Mesothelial cell of epicardium (in vitro differentiated cells): ENCODE measurements around the gene OTUB1. TPM values are rescaled to one million over a fixed set of nuclear protein-coding genes. Genes with fewer than 3 reads are reported as not detected.

Experiments
- DNase-seq, 2 experiments: peaks; one replicate each; pipeline ENCODE4 v3.0.0; 2021; ENCODE audit warnings: low spot score in 2 of 2; ENCODE audit not compliant: unreplicated experiment in 2 of 2
- H3K27ac Mint-ChIP-seq: 2 replicates; pipeline ENCODE4 v1.8.0; 2021; ENCODE audit warnings: mixed read lengths
- H3K27me3 Mint-ChIP-seq: 2 replicates; pipeline ENCODE4 v1.8.0; 2021; ENCODE audit warnings: low read depth, mixed read lengths
- H3K36me3 Mint-ChIP-seq: 2 replicates; pipeline ENCODE4 v1.8.0; 2021; ENCODE audit warnings: mixed read lengths
- H3K4me1 Mint-ChIP-seq: 2 replicates; pipeline ENCODE4 v1.8.0; 2021; ENCODE audit warnings: mixed read lengths
- H3K4me3 Mint-ChIP-seq: 2 replicates; pipeline ENCODE4 v1.8.0; 2021; ENCODE audit warnings: mild to moderate bottlenecking, moderate library complexity, mixed read lengths
- H3K9me3 Mint-ChIP-seq: 2 replicates; pipeline ENCODE4 v1.8.0; 2021; ENCODE audit warnings: mixed read lengths
- CTCF ChIP-seq: fragments of 200-600 bp; sonication (generic); IDR thresholded peaks from one replicate; pipeline ENCODE4 v1.5.0; 2021; ENCODE audit warnings: antibody characterized with exemption; ENCODE audit not compliant: unreplicated experiment
- total RNA-seq: library from RNA; stranded (reverse); gene quantifications from 3 replicates; pipeline ENCODE4 v1.2.1, GENCODE V29; 2021

The OTUB1 gene
- total RNA-seq, 1 donor from 2014 or later = 99.7 TPM

- H3K4me1 Mint-ChIP-seq = peaks cover 34% of the 10 kb centered on the region
- no peaks in the 10 kb centered on the region for H3K9me3 Mint-ChIP-seq
- H3K36me3 Mint-ChIP-seq = peaks cover 9% of the 10 kb centered on the region
- no peak for TF ChIP-seq CTCF
- H3K27me3 Mint-ChIP-seq = peaks cover 2% of the 10 kb centered on the region
- H3K27ac Mint-ChIP-seq = no peak overlapping the region
- no peak overlapping the region for H3K4me3 Mint-ChIP-seq
- DNase-seq = no peak
Observed at GRCh38 chr11:64000740-64001483, 14.7 kb downstream of the OTUB1 start.

DNA sequence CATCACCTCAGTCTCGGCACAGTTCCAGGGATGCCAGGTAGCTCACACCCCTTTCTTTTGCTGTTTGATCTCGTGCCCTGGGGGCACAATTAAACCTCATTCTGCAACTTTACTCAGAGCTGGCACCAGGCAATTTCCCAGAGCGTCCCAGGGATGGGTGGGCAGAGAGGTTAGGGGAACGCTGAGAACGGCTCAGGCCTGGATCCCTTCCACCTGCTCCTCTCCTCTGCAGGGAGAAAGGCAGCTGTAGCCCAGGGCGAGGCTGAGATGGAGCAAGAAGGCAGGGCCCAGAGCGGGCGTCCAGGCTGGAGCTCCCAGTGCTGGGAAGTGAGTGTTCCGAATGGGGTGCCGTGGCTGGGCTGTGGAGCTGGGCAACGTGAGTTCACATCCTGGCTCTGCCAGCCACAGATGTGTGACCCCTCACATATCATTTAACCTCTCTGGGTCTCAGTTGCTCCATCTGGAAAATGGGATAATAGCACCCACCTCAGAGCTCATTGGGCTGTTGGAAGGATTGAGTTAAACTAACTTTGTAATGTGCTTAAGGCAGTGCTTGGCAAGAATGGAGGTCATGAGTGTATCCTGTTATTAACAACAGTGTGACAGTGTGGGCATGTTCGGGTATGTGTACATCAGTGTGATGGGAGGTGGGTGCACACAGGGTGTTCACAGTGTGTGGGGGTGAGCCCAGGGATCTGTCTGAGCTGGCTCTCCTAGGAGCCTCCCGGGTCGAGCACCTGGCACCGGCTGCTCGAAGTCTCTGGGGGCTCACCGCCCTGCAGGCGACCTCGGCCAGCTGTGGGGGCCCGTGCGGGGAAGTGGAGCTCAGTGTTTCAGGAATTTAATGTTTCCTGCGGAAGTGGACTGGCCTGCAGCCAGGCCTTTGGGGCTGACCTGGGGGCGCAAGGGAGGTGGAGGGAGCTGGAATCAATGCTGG is 15.5 kb downstream of the OTUB1 start:
- H3K27me3 Mint-ChIP-seq = peaks cover 10% of the 10 kb centered on the region
- peaks cover 9% of the 10 kb centered on the region for H3K36me3 Mint-ChIP-seq
- H3K9me3 Mint-ChIP-seq = no peaks in the 10 kb centered on the region
- peak overlapping the region; percentile 30 for H3K4me3 Mint-ChIP-seq
- H3K27ac Mint-ChIP-seq = peak overlapping the region; percentile 60
- DNase-seq = peak in 1 of 2 experiments; percentile 67
- no peak for TF ChIP-seq CTCF
- peaks cover 41% of the 10 kb centered on the region for H3K4me1 Mint-ChIP-seq

DNA sequence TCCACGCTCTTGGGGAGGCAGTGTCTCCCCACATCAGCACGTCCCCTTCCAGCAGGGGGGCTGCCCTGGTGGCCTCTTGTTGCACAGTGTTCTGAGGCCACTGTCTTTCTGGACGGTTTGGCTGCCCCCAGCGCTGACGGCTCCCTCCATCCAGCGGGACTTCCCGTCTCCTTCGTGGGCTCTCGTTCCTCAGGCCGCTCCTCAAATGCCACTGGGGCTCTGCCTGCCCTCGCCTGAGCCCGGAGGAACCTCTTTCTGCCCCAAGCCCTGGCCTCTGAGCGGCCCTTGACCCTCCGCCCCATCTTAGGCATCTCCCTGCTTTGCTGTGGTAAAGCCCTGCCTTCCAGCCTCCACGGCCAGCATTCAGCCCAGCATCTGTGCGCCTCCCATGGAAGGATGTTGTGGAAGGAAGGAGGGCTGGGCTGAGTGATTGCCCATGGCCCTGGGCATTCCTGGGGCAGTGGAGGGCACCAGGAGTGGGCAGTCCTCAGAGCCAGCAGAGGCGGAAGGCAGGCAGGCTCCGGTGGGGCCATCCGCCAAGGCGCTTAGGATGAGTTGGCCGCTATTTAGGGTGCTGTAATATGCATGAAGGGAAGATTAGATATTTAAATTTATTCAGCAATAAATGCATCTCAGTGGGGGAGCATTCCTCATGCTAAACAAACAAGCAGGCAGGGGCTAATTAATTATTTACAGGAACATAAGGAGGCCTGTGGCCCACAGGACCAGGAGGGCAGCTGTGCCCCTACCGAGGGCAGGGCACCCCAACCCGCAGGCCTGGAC is 17.8 kb downstream of the OTUB1 start:
- H3K4me1 Mint-ChIP-seq = peaks cover 55% of the 10 kb centered on the region
- no peak for DNase-seq
- no peaks in the 10 kb centered on the region for H3K9me3 Mint-ChIP-seq
- peaks cover 25% of the 10 kb centered on the region for H3K27me3 Mint-ChIP-seq
- H3K27ac Mint-ChIP-seq = peak overlapping the region; percentile 67
- TF ChIP-seq CTCF = no peak
- H3K36me3 Mint-ChIP-seq = no peaks in the 10 kb centered on the region
- no peak overlapping the region for H3K4me3 Mint-ChIP-seq

GRCh38 chr11:64004590-64004984 is 18.3 kb downstream of the OTUB1 start:
- no peaks in the 10 kb centered on the region for H3K9me3 Mint-ChIP-seq
- H3K4me1 Mint-ChIP-seq = peaks cover 59% of the 10 kb centered on the region
- H3K4me3 Mint-ChIP-seq = no peak overlapping the region
- peaks cover 25% of the 10 kb centered on the region for H3K27me3 Mint-ChIP-seq
- no peak for DNase-seq
- TF ChIP-seq CTCF = no peak
- no peak overlapping the region for H3K27ac Mint-ChIP-seq
- no peaks in the 10 kb centered on the region for H3K36me3 Mint-ChIP-seq

GRCh38 chr11:64005691-64006090 is 19.5 kb downstream of the OTUB1 start:
- DNase-seq = no peak
- Mint-ChIP-seq H3K27me3 (peaks cover 25% of the 10 kb centered on the region), H3K4me3 (no peak overlapping the region), H3K27ac (no peak overlapping the region), H3K9me3 (no peaks in the 10 kb centered on the region), H3K4me1 (peaks cover 55% of the 10 kb centered on the region), H3K36me3 (no peaks in the 10 kb centered on the region)
- TF ChIP-seq CTCF = no peak
